ENCODE results near the gene DDX51. TPM values are rescaled to one million over a fixed set of nuclear protein-coding genes. Genes with fewer than 3 reads are reported as not detected.

The DDX51 gene
- total RNA-seq, 1 experiment from 2014 or later: 29.3 TPM

DNA sequence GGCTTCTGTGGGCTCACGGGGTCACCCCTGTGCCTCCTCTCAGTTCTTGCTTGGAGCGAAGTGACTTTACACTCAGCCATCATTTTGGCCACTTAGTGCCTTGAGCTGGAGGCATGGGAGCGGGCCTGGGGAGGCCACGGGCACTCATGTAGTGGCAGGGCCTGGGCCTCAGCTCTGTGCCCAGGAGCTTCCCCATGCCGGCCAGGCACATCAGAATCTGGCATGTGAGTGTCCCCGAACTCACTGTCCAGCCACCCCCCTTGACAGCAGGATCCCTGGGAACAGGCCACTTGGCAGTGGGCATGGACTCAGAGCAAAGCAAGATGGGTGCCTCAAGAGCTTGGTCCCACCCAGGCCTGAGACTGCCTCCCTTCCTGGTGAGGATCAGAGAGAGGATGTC, 29.5 kb downstream of the DDX51 start:
- CTCF ChIA-PET: no interaction called here
- ATAC-seq (no peak), DNase-seq (ENCODE audit: low read depth, low spot score) (no peak)
- H3K4me3 ChIP-seq (ENCODE audit: low read depth in 2 of 2, low read length in 2 of 2): no peak overlapping the region
- no peaks in the 10 kb centered on the region for H3K27me3 ChIP-seq (ENCODE audit: control insufficient read depth, insufficient read depth, low read length)
- H3K9me3 ChIP-seq (ENCODE audit: control insufficient read depth, insufficient read depth, low read depth, low read length): no peaks in the 10 kb centered on the region
- BruUV-seq (replicated peaks): no TSS peak
- H3K36me3 ChIP-seq (ENCODE audit: control insufficient read depth, insufficient read depth, low read length): peaks cover 5% of the 10 kb centered on the region
- in situ Hi-C loops (cut with HindIII; ENCODE audit: low pct_unique_long_range_greater_than_20kb, low sequenced_read_pairs) (no loop called here), intact Hi-C loops (cut with micrococcal nuclease; ENCODE audit: unreplicated experiment) (no loop called here)
- no peaks in the 10 kb centered on the region for H3K4me1 ChIP-seq (ENCODE audit: control insufficient read depth, insufficient read depth, low read length)
- POLR2A ChIA-PET: no interaction called here
- TF ChIP-seq, protein P1, sequence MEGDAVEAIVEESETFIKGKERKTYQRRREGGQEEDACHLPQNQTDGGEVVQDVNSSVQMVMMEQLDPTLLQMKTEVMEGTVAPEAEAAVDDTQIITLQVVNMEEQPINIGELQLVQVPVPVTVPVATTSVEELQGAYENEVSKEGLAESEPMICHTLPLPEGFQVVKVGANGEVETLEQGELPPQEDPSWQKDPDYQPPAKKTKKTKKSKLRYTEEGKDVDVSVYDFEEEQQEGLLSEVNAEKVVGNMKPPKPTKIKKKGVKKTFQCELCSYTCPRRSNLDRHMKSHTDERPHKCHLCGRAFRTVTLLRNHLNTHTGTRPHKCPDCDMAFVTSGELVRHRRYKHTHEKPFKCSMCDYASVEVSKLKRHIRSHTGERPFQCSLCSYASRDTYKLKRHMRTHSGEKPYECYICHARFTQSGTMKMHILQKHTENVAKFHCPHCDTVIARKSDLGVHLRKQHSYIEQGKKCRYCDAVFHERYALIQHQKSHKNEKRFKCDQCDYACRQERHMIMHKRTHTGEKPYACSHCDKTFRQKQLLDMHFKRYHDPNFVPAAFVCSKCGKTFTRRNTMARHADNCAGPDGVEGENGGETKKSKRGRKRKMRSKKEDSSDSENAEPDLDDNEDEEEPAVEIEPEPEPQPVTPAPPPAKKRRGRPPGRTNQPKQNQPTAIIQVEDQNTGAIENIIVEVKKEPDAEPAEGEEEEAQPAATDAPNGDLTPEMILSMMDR (IDR thresholded peaks at IDR 0.05): no peak
- no peak for TF ChIP-seq TCF7L2 (IDR thresholded peaks at IDR 0.05; ENCODE audit: low read depth, low read length)
- TF ChIP-seq, protein P2, sequence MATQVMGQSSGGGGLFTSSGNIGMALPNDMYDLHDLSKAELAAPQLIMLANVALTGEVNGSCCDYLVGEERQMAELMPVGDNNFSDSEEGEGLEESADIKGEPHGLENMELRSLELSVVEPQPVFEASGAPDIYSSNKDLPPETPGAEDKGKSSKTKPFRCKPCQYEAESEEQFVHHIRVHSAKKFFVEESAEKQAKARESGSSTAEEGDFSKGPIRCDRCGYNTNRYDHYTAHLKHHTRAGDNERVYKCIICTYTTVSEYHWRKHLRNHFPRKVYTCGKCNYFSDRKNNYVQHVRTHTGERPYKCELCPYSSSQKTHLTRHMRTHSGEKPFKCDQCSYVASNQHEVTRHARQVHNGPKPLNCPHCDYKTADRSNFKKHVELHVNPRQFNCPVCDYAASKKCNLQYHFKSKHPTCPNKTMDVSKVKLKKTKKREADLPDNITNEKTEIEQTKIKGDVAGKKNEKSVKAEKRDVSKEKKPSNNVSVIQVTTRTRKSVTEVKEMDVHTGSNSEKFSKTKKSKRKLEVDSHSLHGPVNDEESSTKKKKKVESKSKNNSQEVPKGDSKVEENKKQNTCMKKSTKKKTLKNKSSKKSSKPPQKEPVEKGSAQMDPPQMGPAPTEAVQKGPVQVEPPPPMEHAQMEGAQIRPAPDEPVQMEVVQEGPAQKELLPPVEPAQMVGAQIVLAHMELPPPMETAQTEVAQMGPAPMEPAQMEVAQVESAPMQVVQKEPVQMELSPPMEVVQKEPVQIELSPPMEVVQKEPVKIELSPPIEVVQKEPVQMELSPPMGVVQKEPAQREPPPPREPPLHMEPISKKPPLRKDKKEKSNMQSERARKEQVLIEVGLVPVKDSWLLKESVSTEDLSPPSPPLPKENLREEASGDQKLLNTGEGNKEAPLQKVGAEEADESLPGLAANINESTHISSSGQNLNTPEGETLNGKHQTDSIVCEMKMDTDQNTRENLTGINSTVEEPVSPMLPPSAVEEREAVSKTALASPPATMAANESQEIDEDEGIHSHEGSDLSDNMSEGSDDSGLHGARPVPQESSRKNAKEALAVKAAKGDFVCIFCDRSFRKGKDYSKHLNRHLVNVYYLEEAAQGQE (IDR thresholded peaks at IDR 0.05; ENCODE audit: insufficient read depth in 1 of 2, low read depth in 2 of 2, low read length in 1 of 2): no peak
- no peak for TF ChIP-seq SIN3A (IDR thresholded peaks at IDR 0.05; ENCODE audit: borderline replicate concordance, insufficient read depth, low read depth, low read length)
- TF ChIP-seq POLR2AphosphoS5 (IDR thresholded peaks at IDR 0.05; ENCODE audit: low read depth, low read length): no peak
- H3K27ac ChIP-seq (ENCODE audit: low read length): no peak overlapping the region

DNA sequence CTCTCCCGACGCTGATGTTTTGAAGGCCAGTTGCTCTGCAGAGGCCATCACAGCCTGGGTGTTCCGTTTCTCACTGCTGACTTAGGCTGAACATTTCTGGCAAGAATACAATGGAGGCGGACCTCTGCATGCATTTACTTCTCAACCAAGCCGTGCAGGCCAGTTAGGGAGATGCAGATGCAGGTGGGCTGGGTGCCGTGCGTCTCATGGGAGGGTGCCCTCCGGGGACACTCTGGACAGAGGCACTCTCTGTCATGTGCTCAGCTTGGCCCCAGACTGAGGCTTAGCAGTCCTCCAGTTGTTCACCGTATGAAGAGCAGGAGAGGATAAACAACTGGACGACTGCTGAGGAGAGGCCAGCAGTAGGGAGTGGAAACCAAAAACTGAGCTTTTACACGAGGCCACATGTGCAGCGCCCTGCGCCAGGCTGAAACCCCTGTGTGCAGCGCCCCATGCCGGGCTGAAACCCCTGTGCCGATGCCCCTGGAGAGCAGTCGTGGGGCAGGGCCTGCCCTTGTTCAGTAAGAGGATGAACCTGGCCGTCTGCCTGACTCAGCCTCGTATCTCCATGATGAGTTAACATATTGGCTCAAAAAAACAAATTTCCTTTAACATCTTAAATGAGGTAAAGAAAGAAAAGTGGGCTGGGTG, 32.3 kb downstream of the DDX51 start:
- Histone ChIP-seq H3K4me1 (ENCODE audit: control insufficient read depth, insufficient read depth, low read length) (no peaks in the 10 kb centered on the region), H3K9me3 (ENCODE audit: control insufficient read depth, insufficient read depth, low read depth, low read length) (no peaks in the 10 kb centered on the region), H3K4me3 (ENCODE audit: low read depth in 2 of 2, low read length in 2 of 2) (no peak overlapping the region), H3K27me3 (ENCODE audit: control insufficient read depth, insufficient read depth, low read length) (no peaks in the 10 kb centered on the region), H3K36me3 (ENCODE audit: control insufficient read depth, insufficient read depth, low read length) (peaks cover 9% of the 10 kb centered on the region), H3K27ac (ENCODE audit: low read length) (no peak overlapping the region)
- no TSS peak for BruUV-seq (replicated peaks)
- intact Hi-C loops (cut with micrococcal nuclease; ENCODE audit: unreplicated experiment) (no loop called here), in situ Hi-C loops (cut with HindIII; ENCODE audit: low pct_unique_long_range_greater_than_20kb, low sequenced_read_pairs) (no loop called here)
- TF ChIP-seq TCF7L2 (IDR thresholded peaks at IDR 0.05; ENCODE audit: low read depth, low read length): no peak
- TF ChIP-seq POLR2AphosphoS5 (IDR thresholded peaks at IDR 0.05; ENCODE audit: low read depth, low read length): no peak
- TF ChIP-seq, protein P2 (IDR thresholded peaks at IDR 0.05; ENCODE audit: insufficient read depth in 1 of 2, low read depth in 2 of 2, low read length in 1 of 2): no peak
- TF ChIP-seq SIN3A (IDR thresholded peaks at IDR 0.05; ENCODE audit: borderline replicate concordance, insufficient read depth, low read depth, low read length): no peak
- TF ChIP-seq, protein P1 (IDR thresholded peaks at IDR 0.05): no peak
- ChIA-PET CTCF (no interaction called here), POLR2A (no interaction called here)
- DNase-seq (ENCODE audit: low read depth, low spot score) (no peak), ATAC-seq (no peak)

All from Panc1 (cell line).